ENCODE results near the gene RBM28.

Gene RBM28

DNA sequence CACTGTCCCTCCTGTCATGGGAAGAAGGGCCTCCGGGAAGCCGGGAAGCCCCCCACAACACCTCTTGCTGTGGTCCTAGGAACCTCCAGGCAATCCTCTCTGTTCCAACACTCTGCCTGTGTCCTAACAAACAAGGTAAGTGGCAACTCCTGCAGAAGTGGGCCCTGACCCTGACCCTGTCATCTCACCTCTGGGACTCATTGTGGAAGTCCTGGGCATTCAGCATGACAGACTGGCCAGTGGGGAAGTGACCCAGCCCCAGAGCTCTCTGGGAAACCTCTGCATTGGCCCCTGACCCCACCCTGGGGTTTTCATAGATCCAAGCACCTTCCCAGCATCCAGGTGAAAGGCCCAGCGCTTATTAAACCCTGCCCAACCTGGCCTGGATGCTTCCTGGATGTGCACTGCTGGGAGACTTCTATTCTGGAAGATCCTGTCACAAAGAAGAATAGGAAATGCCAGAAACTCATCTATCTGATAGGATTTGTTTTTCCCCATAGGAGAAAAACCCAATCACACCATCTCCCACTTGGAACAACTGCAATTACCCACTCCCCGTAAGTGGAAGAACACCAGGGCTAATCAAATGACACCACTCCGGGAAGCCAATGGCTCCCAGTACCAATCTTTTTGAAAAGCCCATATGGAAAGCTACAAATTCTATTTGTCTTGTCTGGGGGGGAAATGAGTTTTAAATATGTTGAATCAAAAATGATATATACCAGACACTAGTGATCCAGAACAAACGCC is 78.4 kb downstream of the RBM28 start:
- no peak for DNase-seq (ENCODE audit: extremely low read depth in 1 of 2, low read depth in 1 of 2)

- no peak for DNase-seq (ENCODE audit: extremely low read depth in 1 of 2, low read depth in 1 of 2)
Measured at GRCh38 chr7:128264477-128264876, 79.2 kb downstream of the RBM28 start.

GRCh38 chr7:128263420-128263819 is 80.3 kb downstream of the RBM28 start:
- no peak for DNase-seq (ENCODE audit: extremely low read depth in 1 of 2, low read depth in 1 of 2)

DNA sequence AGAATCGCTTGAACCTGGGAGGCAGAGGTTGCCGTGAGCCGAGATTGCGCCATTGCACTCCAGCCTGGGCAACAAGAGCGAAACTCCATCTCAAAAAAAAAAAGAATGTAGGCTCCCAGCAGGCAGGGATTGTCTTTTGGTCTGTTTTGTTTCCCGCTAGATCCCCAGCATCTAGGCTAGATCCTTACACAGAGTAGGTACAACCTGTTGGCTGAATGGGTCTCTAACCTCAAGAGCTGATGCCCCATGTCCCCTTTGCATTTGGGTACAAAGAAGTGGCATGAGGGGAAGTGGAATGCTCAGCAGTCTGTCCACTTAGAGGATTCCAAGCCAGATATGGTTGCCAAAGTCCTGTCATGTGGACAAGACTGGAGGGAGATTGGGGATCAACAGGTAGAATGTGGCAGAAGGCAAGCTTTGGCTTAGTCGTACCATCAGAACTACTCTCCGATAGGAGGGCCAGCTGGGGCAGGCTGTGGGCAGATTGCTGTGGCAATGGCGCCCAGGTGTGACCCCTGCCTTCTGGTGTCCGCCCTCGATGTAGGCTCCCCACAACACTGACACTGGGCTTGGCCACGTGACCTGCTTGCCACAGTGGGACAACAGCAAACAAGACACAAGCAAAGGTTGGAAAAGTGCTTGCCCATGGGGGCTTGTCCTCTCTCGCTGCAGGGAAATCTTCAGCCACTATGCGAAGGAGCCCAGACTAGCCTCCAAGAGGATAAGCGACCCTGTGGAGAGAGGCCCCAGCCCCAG is 81.3 kb downstream of the RBM28 start:
- DNase-seq (ENCODE audit: extremely low read depth in 1 of 2, low read depth in 1 of 2), result no peak

GRCh38 chr7:128260069-128260795 is 83.5 kb downstream of the RBM28 start:
- no peak for DNase-seq (ENCODE audit: extremely low read depth in 1 of 2, low read depth in 1 of 2)

- no peak for DNase-seq (ENCODE audit: extremely low read depth in 1 of 2, low read depth in 1 of 2)
Measured at GRCh38 chr7:128259131-128260061, 84.3 kb downstream of the RBM28 start.

DNA sequence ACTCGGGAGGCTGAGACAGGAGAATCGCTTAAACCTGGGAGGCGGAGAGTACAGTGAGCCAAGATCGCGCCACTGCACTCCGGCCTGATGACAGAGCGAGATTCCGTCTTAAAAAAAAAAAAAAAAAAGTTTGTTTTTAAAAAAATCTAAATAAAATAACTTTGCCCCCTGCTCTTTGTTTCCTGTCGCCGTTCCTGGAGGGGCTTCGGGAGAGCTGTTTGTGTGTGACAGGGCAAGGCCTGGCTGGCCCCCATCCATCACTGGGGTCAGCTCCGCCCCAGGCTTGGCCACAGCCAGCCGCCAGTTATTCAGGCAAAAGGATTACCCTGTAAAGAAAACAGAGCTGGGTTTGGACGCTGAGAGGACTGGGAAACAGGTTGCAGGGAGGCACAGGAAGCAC is 86.2 kb downstream of the RBM28 start:
- DNase-seq (ENCODE audit: extremely low read depth in 1 of 2, low read depth in 1 of 2), result no peak

- DNase-seq (ENCODE audit: extremely low read depth in 1 of 2, low read depth in 1 of 2), result no peak
Measured at GRCh38 chr7:128255271-128255670, 88.4 kb downstream of the RBM28 start.

GRCh38 chr7:128254470-128254869 is 89.2 kb downstream of the RBM28 start:
- no peak for DNase-seq (ENCODE audit: extremely low read depth in 1 of 2, low read depth in 1 of 2)

DNA sequence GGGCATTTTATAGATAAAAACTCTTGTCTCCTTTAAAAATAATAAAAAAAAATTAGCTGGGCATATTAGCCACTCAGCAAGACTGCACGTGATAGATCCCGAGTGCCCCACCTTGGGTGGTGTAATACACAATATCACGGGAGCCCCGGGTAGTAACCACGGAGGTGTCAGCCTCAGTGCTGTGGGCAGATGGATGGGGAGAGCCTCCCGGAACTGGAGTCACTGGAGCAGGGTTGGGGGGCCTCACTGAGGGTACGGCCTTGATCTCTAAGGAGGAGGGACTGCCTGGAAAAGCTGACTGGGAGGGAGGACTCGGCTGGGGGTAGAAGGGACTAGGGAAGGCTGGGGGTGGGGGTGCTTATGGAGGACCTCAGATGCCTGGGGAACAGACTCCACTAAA is 90.0 kb downstream of the RBM28 start:
- no peak for DNase-seq (ENCODE audit: extremely low read depth in 1 of 2, low read depth in 1 of 2)

DNA sequence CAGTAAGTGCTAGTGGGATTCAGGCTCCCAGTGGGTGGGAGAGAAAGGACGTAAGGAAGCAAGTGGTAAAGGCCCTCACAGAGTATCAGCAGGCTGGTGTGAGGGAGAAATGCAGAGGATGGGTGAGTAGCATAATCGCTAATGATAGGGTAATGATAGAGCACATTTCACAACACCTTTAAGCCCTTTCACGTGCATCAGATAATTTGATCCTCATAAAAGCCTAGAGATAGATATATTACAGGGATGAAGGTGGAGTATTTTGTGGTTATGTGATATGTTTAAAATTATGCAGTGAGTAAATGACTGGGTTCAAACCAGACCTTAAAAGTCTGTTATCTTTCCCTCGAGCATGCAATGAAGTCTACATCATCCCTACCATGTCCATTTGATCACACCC is 92.4 kb downstream of the RBM28 start:
- DNase-seq (ENCODE audit: extremely low read depth in 1 of 2, low read depth in 1 of 2), result no peak

All from stimulated activated CD8-positive, alpha-beta memory T cell treated with anti-CD3 and anti-CD28 coated beads, Interleukin-7, amount 100 ng/mL, for 48 hours (primary cell).